ENCODE data around the gene SERGEF.

DNA sequence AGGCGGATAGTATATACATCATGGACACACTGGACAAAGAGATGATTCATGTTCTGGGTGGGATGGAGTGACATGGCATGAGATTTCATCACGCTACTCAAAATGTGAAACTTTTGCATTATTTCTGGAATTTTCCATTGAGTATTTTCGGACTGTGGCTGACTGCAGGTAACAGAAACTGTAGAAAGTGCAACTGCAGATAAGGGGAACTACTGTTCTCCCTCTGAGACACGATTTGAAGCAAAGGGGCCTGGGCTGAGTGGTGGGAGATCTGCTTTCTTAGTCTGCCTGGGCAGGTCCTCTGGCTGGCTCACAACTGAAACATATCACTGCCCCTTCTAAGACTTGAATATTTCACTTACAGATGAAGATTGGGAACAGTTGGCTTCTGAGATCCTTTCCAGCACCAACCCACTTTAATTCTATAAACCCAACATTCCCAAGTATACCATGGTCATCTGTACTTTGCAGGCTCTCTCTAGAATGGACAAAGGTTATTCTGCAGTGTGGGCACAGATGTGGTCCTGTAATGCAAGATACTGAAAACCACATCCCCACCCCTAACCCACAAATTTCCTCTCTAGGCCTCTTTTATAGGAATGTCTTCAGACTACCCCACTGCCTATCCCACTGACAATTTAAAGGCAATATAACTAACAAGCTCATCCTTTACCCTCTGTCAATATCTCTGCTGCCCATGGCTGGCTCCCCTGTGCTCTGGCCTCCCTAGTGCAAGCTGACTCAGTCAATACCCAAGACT, 157.1 kb downstream of the SERGEF start:
- TF ChIP-seq POLR2A (IDR thresholded peaks at IDR 0.05), result no peak
- no peak for TF ChIP-seq CTCF (IDR thresholded peaks at IDR 0.05)

Measured in heart left ventricle (tissue), 13 donors.